Mucosa of descending colon (tissue), 3 donors: Measurements from ENCODE around the gene FYB2. TPM values are rescaled to one million over a fixed set of nuclear protein-coding genes. Genes with fewer than 3 reads are reported as not detected.

ENCODE experiments used
- ATAC-seq: fragments of 200-7000 bp; cut with Tn5 transposase; one replicate; pipeline ENCODE4 v1.9.1; 2020; ENCODE audit warnings: mild to moderate bottlenecking, moderate library complexity
- DNase-seq, 3 donors: peaks; one replicate each; pipeline ENCODE4 v3.0.0-alpha.2; 2020
- H3K36me3 ChIP-seq: fragments of 200-600 bp; one replicate; pipeline ENCODE4 v1.8.0; 2021; ENCODE audit warnings: low read depth, mild to moderate bottlenecking
- H3K4me1 ChIP-seq: fragments of 200-600 bp; one replicate; pipeline ENCODE4 v1.8.0; 2021; ENCODE audit warnings: low read depth, mild to moderate bottlenecking
- H3K4me3 ChIP-seq: fragments of 200-600 bp; one replicate; pipeline ENCODE4 v1.8.0; 2021; ENCODE audit warnings: mild to moderate bottlenecking
- H3K9me3 ChIP-seq: fragments of 200-600 bp; one replicate; pipeline ENCODE4 v1.8.0; 2021; ENCODE audit warnings: mild to moderate bottlenecking
- CTCF ChIP-seq: fragments of 200-600 bp; IDR thresholded peaks from one replicate; pipeline ENCODE4 v1.8.0; 2022; ENCODE audit warnings: antibody characterized with exemption, mild to moderate bottlenecking
- intact Hi-C, 2 donors: fragments of 100-400 bp; cut with DNase I in 1 of 2; cut with micrococcal nuclease in 1 of 2; formaldehyde crosslinking; loops; one replicate each; pipeline versions ENCODE4 v1.11.0 to v1.11.1; 2022; cut with DNase I, micrococcal nuclease
- total RNA-seq, 3 donors: library from RNA; stranded (reverse); fragmentation: NEBNext Ultra II Directional in 2 of 3; extraction: Animal tissue kit (Norgen Biotek cat#: 25700) in 2 of 3; gene quantifications; one replicate each; pipeline versions ENCODE4 v1.2.1 to v1.2.4, GENCODE V29; 2021 to 2023
- donor health status: DM: no; HTN: no; CAD: no; lungs with moderate emphysema.
- donor health status: DM: no; HTN: no; CAD: no.
- donor health status: DM: no; HTN: yes; CAD: no.

Gene FYB2
- total RNA-seq, 3 donors from 2014 or later: 0.90 to 3.0 (median 0.95) TPM

DNA sequence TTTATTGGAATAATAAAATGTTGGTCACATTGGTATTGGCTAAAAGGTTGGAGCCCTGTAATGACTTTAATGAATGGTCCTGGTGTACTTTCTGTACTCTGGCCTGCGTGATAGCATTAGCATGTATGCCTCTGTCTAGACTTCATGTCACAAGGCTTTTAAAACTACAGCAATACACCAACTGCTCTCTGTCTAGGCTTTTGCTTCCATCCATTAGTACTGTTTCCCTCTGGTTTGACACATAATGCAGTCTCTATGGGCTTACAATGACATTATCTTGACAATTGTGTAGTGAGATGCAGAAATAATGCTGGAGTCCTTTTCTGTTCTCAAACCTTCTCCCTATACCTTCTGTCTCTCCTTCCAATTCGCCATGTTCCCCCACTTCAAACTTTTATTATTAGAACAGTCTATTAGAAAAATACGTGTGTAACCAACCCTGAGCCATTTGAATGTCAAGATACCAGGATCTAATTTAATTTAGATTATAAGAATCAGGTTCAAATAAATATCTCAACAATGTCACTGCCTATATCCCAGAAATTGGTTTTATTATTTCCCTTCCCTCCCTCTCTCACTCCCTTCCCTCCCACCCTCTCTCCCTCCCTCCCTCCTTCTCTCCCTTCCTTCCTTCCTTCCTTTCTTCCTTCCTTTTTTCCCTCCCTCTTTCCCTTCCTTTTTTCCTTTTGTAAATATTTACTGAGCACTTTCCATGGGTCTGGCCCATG lies 44.2 kb upstream of the FYB2 start:
- no peak for DNase-seq
- intact Hi-C loops: no loop called here

GRCh38 chr1:56859287-56859686 lies 40.1 kb upstream of the FYB2 start:
- DNase-seq (no peak), ATAC-seq (no peak)
- H3K4me3 ChIP-seq: no peak overlapping the region
- TF ChIP-seq CTCF: no peak
- intact Hi-C loops: no loop called here
- no peaks in the 10 kb centered on the region for H3K9me3 ChIP-seq
- no peaks in the 10 kb centered on the region for H3K4me1 ChIP-seq
- H3K36me3 ChIP-seq: no peaks in the 10 kb centered on the region

More for the DNA sequence above, 44.2 kb upstream of the FYB2 start:
- Histone ChIP-seq H3K4me1 (no peaks in the 10 kb centered on the region), H3K4me3 (no peak overlapping the region), H3K9me3 (no peaks in the 10 kb centered on the region), H3K36me3 (no peaks in the 10 kb centered on the region)
- no peak for TF ChIP-seq CTCF
- no peak for ATAC-seq

DNA sequence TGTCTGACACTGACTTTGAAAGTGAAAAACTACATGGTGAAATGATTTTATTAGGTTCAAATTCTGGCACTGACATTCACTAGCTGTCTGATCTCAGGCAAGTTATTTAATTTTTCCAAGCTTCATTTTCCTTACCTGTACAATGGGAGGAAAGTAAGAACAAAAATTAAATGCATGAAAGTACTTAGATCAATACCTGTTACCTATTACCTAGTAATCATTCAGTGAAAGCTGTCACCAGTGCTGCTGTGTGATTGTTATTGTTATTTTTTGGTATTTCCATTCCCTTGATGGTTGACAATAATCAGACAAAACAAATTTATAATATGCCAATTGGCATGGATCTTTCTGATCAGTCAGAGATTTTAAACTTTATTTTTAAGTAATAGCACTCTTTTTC lies 37.0 kb upstream of the FYB2 start:
- no peak for ATAC-seq
- Histone ChIP-seq H3K9me3 (no peaks in the 10 kb centered on the region), H3K36me3 (no peaks in the 10 kb centered on the region), H3K4me3 (no peak overlapping the region), H3K4me1 (no peaks in the 10 kb centered on the region)
- TF ChIP-seq CTCF: no peak
- DNase-seq: no peak
- intact Hi-C loops: no loop called here

DNA sequence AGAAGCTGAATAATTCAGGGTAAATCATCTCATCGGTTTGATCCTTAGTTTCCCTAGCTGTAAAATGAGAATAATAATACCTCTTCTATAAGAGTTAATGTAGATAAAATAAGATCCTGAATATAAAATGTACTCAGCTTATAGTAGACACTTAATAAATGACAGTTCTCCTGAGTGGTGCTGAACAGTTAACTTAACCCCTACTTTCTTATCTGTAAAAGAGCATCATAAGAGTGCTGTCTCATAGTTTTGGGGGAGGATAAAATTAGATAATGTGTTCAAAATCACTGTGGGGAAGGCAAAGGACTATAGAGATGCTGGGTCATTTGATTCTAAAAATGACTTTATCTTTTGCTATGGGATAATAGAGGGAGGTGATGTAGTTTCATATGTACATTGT lies 36.0 kb upstream of the FYB2 start:
- DNase-seq (no peak), ATAC-seq (no peak)
- Histone ChIP-seq H3K4me1 (no peaks in the 10 kb centered on the region), H3K4me3 (no peak overlapping the region), H3K36me3 (no peaks in the 10 kb centered on the region), H3K9me3 (no peaks in the 10 kb centered on the region)
- intact Hi-C loops: no loop called here
- no peak for TF ChIP-seq CTCF

- H3K4me3 ChIP-seq: no peak within 1 kb of the TSS
- no peak for ATAC-seq
- DNase-seq: no peak
- no peaks in the 10 kb centered on the region for H3K9me3 ChIP-seq
- intact Hi-C loops: no loop called here
- no peak for TF ChIP-seq CTCF
- H3K36me3 ChIP-seq: no peaks in the 10 kb centered on the region
- H3K4me1 ChIP-seq: no peaks in the 10 kb centered on the region
These were observed 35.4 kb upstream of the FYB2 start, which contains the start of gene C8A for GRCh38 chr1:56854521-56855099. C8A (plus strand) TSS chr1:56854797; CDS start chr1:56854902, 105 bp downstream.
